WTC11 (cell line): ENCODE measurements around the gene PSTK.
A peak's percentile ranks its signal among the peaks of the same experiment; 100 is the strongest.

ENCODE experiments used
- CREB1 ChIP-seq: sonication (generic); formaldehyde crosslinking; IDR thresholded peaks from 2 replicates; pipeline ENCODE4 v1.8.0; 2023; ENCODE audit warnings: mild to moderate bottlenecking, missing genetic modification reagents
- ETV6 ChIP-seq: sonication (generic); formaldehyde crosslinking; IDR thresholded peaks from 2 replicates; pipeline ENCODE4 v1.8.1; 2022; ENCODE audit warnings: mild to moderate bottlenecking, missing genetic modification reagents
- FOXJ3 ChIP-seq: sonication (generic); formaldehyde crosslinking; IDR thresholded peaks from 2 replicates; pipeline ENCODE4 v1.9.0; 2021; ENCODE audit warnings: missing genetic modification reagents, mild to moderate bottlenecking, borderline replicate concordance
- FOXP1 ChIP-seq: sonication (generic); formaldehyde crosslinking; IDR thresholded peaks from 2 replicates; pipeline ENCODE4 v1.8.0; 2022; ENCODE audit warnings: missing genetic modification reagents, mild to moderate bottlenecking, moderate library complexity, borderline replicate concordance
- TP53 ChIP-seq: sonication (generic); formaldehyde crosslinking; IDR thresholded peaks from 2 replicates; pipeline ENCODE4 v1.8.1; 2023; ENCODE audit warnings: mild to moderate bottlenecking, missing genetic modification reagents
- TF ChIP-seq, protein P1 (sequence below): fragments of 200-600 bp; IDR thresholded peaks from 2 replicates; pipeline ENCODE4 v1.8.0; 2022; ENCODE audit warnings: antibody characterized with exemption
- TF ChIP-seq, protein P2 (sequence below): sonication (generic); formaldehyde crosslinking; IDR thresholded peaks from 2 replicates; pipeline ENCODE4 v1.8.0; 2023; ENCODE audit warnings: missing genetic modification reagents
- TF ChIP-seq, protein P3 (sequence below): sonication (generic); formaldehyde crosslinking; conservative IDR thresholded peaks from 2 replicates; pipeline ENCODE4 v1.8.1; 2022; ENCODE audit warnings: mild to moderate bottlenecking, missing genetic modification reagents
- TF ChIP-seq, protein P4 (sequence below): sonication (generic); formaldehyde crosslinking; IDR thresholded peaks from 2 replicates; pipeline ENCODE4 v1.8.1; 2023; ENCODE audit warnings: mild to moderate bottlenecking, missing genetic modification reagents, moderate library complexity
- TF ChIP-seq, protein P5 (sequence below): sonication (generic); formaldehyde crosslinking; IDR thresholded peaks from 2 replicates; pipeline ENCODE4 v1.8.1; 2022; ENCODE audit warnings: mild to moderate bottlenecking, moderate library complexity, missing genetic modification reagents

DNA sequence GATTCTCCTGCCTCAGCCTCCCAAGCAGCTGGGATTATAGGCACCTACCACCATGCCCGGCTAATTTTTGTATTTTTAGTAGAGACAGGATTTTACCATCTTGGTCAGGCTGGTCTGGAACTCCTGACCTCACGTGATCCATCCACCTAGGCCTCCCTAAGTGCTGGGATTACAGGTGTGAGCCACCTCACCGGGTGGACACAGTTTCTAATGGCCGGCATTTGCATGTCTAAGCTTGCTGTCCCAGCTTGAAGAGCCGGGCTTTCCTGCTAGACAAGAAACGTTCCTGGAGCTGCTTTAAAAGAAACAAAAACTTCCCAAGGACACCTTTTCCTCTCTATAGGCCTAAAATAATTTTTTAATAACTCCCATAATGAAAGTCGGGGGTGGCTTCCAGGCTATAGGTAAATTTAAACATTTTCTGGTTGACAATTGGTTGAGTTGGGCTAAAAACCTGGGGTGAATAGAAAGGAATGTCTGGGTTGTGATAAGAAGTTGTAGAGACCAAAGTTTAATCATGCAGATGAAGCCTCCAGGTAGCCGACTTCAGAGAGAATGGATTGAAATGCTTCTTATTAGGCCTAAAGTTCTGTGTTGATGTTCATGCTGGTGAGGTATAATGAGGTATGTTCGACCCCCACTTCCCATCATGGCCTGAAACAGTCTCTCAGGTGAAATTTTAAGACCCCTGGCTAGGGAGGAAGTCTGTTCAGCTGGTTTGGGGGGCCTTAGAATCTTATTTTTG lies 37.4 kb downstream of the PSTK start:
- TF ChIP-seq FOXP1 (CRISPR knock-in tag) = no peak
- TF ChIP-seq, protein P1, sequence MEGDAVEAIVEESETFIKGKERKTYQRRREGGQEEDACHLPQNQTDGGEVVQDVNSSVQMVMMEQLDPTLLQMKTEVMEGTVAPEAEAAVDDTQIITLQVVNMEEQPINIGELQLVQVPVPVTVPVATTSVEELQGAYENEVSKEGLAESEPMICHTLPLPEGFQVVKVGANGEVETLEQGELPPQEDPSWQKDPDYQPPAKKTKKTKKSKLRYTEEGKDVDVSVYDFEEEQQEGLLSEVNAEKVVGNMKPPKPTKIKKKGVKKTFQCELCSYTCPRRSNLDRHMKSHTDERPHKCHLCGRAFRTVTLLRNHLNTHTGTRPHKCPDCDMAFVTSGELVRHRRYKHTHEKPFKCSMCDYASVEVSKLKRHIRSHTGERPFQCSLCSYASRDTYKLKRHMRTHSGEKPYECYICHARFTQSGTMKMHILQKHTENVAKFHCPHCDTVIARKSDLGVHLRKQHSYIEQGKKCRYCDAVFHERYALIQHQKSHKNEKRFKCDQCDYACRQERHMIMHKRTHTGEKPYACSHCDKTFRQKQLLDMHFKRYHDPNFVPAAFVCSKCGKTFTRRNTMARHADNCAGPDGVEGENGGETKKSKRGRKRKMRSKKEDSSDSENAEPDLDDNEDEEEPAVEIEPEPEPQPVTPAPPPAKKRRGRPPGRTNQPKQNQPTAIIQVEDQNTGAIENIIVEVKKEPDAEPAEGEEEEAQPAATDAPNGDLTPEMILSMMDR = no peak
- TF ChIP-seq, protein P2, sequence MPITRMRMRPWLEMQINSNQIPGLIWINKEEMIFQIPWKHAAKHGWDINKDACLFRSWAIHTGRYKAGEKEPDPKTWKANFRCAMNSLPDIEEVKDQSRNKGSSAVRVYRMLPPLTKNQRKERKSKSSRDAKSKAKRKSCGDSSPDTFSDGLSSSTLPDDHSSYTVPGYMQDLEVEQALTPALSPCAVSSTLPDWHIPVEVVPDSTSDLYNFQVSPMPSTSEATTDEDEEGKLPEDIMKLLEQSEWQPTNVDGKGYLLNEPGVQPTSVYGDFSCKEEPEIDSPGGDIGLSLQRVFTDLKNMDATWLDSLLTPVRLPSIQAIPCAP = no peak
- TF ChIP-seq TP53 = no peak
- TF ChIP-seq, protein P3, sequence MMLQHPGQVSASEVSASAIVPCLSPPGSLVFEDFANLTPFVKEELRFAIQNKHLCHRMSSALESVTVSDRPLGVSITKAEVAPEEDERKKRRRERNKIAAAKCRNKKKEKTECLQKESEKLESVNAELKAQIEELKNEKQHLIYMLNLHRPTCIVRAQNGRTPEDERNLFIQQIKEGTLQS = no peak
- no peak for TF ChIP-seq ETV6 (CRISPR knock-in tag)
- no peak for TF ChIP-seq FOXJ3 (CRISPR knock-in tag)
- TF ChIP-seq, protein P4, sequence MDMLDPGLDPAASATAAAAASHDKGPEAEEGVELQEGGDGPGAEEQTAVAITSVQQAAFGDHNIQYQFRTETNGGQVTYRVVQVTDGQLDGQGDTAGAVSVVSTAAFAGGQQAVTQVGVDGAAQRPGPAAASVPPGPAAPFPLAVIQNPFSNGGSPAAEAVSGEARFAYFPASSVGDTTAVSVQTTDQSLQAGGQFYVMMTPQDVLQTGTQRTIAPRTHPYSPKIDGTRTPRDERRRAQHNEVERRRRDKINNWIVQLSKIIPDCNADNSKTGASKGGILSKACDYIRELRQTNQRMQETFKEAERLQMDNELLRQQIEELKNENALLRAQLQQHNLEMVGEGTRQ (CRISPR knock-in tag) = peak; percentile 90
- no peak for TF ChIP-seq CREB1 (CRISPR knock-in tag)
- TF ChIP-seq, protein P5, sequence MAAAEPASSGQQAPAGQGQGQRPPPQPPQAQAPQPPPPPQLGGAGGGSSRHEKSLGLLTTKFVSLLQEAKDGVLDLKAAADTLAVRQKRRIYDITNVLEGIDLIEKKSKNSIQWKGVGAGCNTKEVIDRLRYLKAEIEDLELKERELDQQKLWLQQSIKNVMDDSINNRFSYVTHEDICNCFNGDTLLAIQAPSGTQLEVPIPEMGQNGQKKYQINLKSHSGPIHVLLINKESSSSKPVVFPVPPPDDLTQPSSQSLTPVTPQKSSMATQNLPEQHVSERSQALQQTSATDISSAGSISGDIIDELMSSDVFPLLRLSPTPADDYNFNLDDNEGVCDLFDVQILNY = no peak
